NB4 (cell line): ENCODE data around the gene MTMR4.

Experiments used
- MAX ChIP-seq: IDR thresholded peaks from 2 replicates; pipeline ENCODE4 v1.6.1; 2011; ENCODE audit warnings: low read depth, low read length
- MYC ChIP-seq: IDR thresholded peaks from 2 replicates; pipeline ENCODE4 v1.6.1; 2011; ENCODE audit warnings: low read depth, low read length

- TF ChIP-seq MAX (no peak), MYC (no peak)
Measured at GRCh38 chr17:58538811-58539409, 24.5 kb upstream of the MTMR4 start.
